Smooth muscle cell (in vitro differentiated cells): ENCODE data around the gene CNIH1. TPM values are rescaled to one million over a fixed set of nuclear protein-coding genes. Genes with fewer than 3 reads are reported as not detected.

Experiments
- DNase-seq: peaks from one replicate; lab custom pipeline; 2025; ENCODE audit not compliant: unreplicated experiment; lab: John Stamatoyannopoulos, UW
- H2AFZ ChIP-seq: fragments of 200-600 bp; sonication (generic); 2 replicates; pipeline ENCODE4 v1.6.0; 2016; ENCODE audit warnings: antibody characterized with exemption, low read depth, mild to moderate bottlenecking
- H3F3A ChIP-seq: fragments of 200-600 bp; sonication (generic); 2 replicates; pipeline ENCODE4 v1.6.0; 2017; ENCODE audit warnings: antibody characterized with exemption, low read depth
- H3K27ac ChIP-seq: fragments of 200-600 bp; sonication (generic); 2 replicates; pipeline ENCODE4 v1.5.1; 2016; ENCODE audit warnings: low read depth, mild to moderate bottlenecking
- H3K27me3 ChIP-seq: fragments of 200-600 bp; sonication (generic); 2 replicates; pipeline ENCODE4 v1.6.1; 2016; ENCODE audit warnings: low read depth, mild to moderate bottlenecking
- H3K36me3 ChIP-seq: fragments of 200-600 bp; sonication (generic); 2 replicates; pipeline ENCODE4 v1.5.1; 2016; ENCODE audit warnings: low read depth
- H3K4me1 ChIP-seq: fragments of 200-600 bp; sonication (generic); 2 replicates; pipeline ENCODE4 v1.5.1; 2016; ENCODE audit warnings: low read depth
- H3K4me2 ChIP-seq: fragments of 200-600 bp; sonication (generic); 2 replicates; pipeline ENCODE4 v1.6.0; 2016; ENCODE audit warnings: mild to moderate bottlenecking
- H3K4me3 ChIP-seq: fragments of 200-600 bp; sonication (generic); 2 replicates; pipeline ENCODE4 v1.5.1; 2016; ENCODE audit warnings: mild to moderate bottlenecking
- H3K79me2 ChIP-seq: fragments of 200-600 bp; sonication (generic); 2 replicates; pipeline ENCODE4 v1.6.0; 2016; ENCODE audit warnings: low read depth, mild to moderate bottlenecking
- H3K9ac ChIP-seq: fragments of 200-600 bp; sonication (generic); 2 replicates; pipeline ENCODE4 v1.6.0; 2016; ENCODE audit warnings: low read depth
- H3K9me3 ChIP-seq: fragments of 200-600 bp; sonication (generic); replicated peaks from 2 replicates; pipeline ENCODE4 v1.5.1; 2016; ENCODE audit warnings: low read depth
- H4K20me1 ChIP-seq: fragments of 200-600 bp; sonication (generic); 2 replicates; pipeline ENCODE4 v1.6.0; 2016; ENCODE audit warnings: low read depth
- CTCF ChIP-seq: fragments of 200-600 bp; sonication (generic); IDR thresholded peaks from 2 replicates; pipeline ENCODE4 v1.5.1; 2017; ENCODE audit warnings: borderline replicate concordance, mild to moderate bottlenecking, antibody characterized with exemption; ENCODE audit not compliant: insufficient read depth, poor library complexity, severe bottlenecking
- WGBS: methylation state at CpG from one replicate; pipeline ENCODE4 v1.1.7; 2016; ENCODE audit warnings: low lambda C conversion rate; 5-methylcytosine and 5-hydroxymethylcytosine counted together
- polyA plus RNA-seq: library from polyadenylated mRNA; unstranded; fragments of >200 nt; fragmentation: Nextera tagmentation; extraction: Ambion mirVana; gene quantifications from 2 replicates; pipeline ENCODE4 v1.2.1, GENCODE V29; 2016
- total RNA-seq: library from RNA; depleted of rRNA; stranded (reverse); fragments of >200 nt; gene quantifications from 2 replicates; pipeline ENCODE4 v1.2.3, GENCODE V29; 2014

Gene CNIH1
- total and polyA plus RNA-seq, 2 experiments from 2014 or later = 133 to 172 TPM

- Histone ChIP-seq H3F3A (peaks cover 4% of the 10 kb centered on the region), H3K4me2 (peak overlapping the region; percentile 55), H3K79me2 (peaks cover 97% of the 10 kb centered on the region), H3K27ac (peak overlapping the region; percentile 60), H3K4me1 (peaks cover 50% of the 10 kb centered on the region), H3K9ac (no peak overlapping the region), H3K9me3 (no peaks in the 10 kb centered on the region), H2AFZ (no peak overlapping the region), H3K36me3 (no peaks in the 10 kb centered on the region), H3K4me3 (no peak overlapping the region), H3K27me3 (no peaks in the 10 kb centered on the region), H4K20me1 (peaks cover 98% of the 10 kb centered on the region)
- 49% methylated on average over 4 of the region's 4 CpGs for WGBS
- no peak for TF ChIP-seq CTCF
- DNase-seq = no peak
Measured at GRCh38 chr14:54435500-54435981, 5.6 kb downstream of the CNIH1 start.

GRCh38 chr14:54428527-54428926, 12.6 kb downstream of the CNIH1 start:
- peaks cover 59% of the 10 kb centered on the region for H4K20me1 ChIP-seq
- peaks cover 6% of the 10 kb centered on the region for H3K36me3 ChIP-seq
- H3K9ac ChIP-seq = no peak overlapping the region
- H3K9me3 ChIP-seq = no peaks in the 10 kb centered on the region
- H2AFZ ChIP-seq = no peak overlapping the region
- H3K79me2 ChIP-seq = peaks cover 26% of the 10 kb centered on the region
- WGBS = 97% methylated on average over 2 of the region's 2 CpGs
- no peaks in the 10 kb centered on the region for H3K27me3 ChIP-seq
- TF ChIP-seq CTCF = no peak
- DNase-seq = no peak
- no peak overlapping the region for H3K4me3 ChIP-seq
- H3K27ac ChIP-seq = no peak overlapping the region
- H3F3A ChIP-seq = peaks cover 3% of the 10 kb centered on the region
- no peak overlapping the region for H3K4me2 ChIP-seq
- H3K4me1 ChIP-seq = no peaks in the 10 kb centered on the region

GRCh38 chr14:54427871-54428270, 13.3 kb downstream of the CNIH1 start:
- no peak for TF ChIP-seq CTCF
- H4K20me1 ChIP-seq = peaks cover 52% of the 10 kb centered on the region
- peaks cover 6% of the 10 kb centered on the region for H3K36me3 ChIP-seq
- WGBS = 93% methylated on average over 3 of the region's 3 CpGs
- no peaks in the 10 kb centered on the region for H3K4me1 ChIP-seq
- no peak overlapping the region for H2AFZ ChIP-seq
- peaks cover 3% of the 10 kb centered on the region for H3F3A ChIP-seq
- no peak overlapping the region for H3K27ac ChIP-seq
- no peak overlapping the region for H3K9ac ChIP-seq
- no peak overlapping the region for H3K4me3 ChIP-seq
- no peaks in the 10 kb centered on the region for H3K9me3 ChIP-seq
- DNase-seq = no peak
- H3K79me2 ChIP-seq = peaks cover 20% of the 10 kb centered on the region
- no peak overlapping the region for H3K4me2 ChIP-seq
- H3K27me3 ChIP-seq = no peaks in the 10 kb centered on the region

GRCh38 chr14:54425537-54426274, 15.5 kb downstream of the CNIH1 start:
- DNase-seq = no peak
- 96% methylated on average over 3 of the region's 3 CpGs for WGBS
- no peaks in the 10 kb centered on the region for H3K9me3 ChIP-seq
- no peak overlapping the region for H3K4me3 ChIP-seq
- no peak overlapping the region for H3K27ac ChIP-seq
- no peaks in the 10 kb centered on the region for H3K4me1 ChIP-seq
- H2AFZ ChIP-seq = no peak overlapping the region
- H4K20me1 ChIP-seq = peaks cover 31% of the 10 kb centered on the region
- H3K4me2 ChIP-seq = no peak overlapping the region
- H3K36me3 ChIP-seq = peaks cover 6% of the 10 kb centered on the region
- H3K79me2 ChIP-seq = no peaks in the 10 kb centered on the region
- TF ChIP-seq CTCF = no peak
- H3K27me3 ChIP-seq = no peaks in the 10 kb centered on the region
- H3F3A ChIP-seq = peaks cover 3% of the 10 kb centered on the region
- no peak overlapping the region for H3K9ac ChIP-seq
